ENCODE data around the gene AIP.
A peak's percentile ranks its signal among the peaks of the same experiment; 100 is the strongest.
"Not testable (repeated sequence)": the region's sequence is repeated elsewhere in the genome, so short reads cannot be mapped to it uniquely, and the experiment has no call there.

AIP gene

GRCh38 chr11:67469508-67469811 lies 13.4 kb upstream of the AIP start:
- DNase-seq, result no peak

- DNase-seq, result no peak
Observed at GRCh38 chr11:67470337-67471002, 12.4 kb upstream of the AIP start.

GRCh38 chr11:67472882-67473281 lies 9.9 kb upstream of the AIP start:
- DNase-seq, result no peak

DNA sequence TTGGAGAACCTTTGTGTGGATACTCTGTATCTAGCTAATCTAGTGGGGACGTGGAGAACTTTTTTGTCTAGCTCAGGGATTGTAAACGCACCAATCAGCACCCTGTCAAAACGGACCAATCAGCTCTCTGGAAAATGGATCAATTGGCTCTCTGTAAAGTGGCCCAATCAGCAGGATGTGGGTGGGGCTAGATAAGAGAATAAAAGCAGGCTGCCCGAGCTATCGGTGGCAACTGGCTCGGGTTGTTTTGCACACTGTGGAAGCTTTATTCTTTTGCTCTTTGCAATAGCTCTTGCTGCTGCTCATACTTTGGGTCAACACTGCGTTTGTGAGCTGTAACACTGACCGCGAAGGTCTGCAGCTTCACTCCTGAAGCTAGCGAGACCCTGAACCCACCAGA lies 6.1 kb upstream of the AIP start:
- DNase-seq, result peak; percentile 28

DNA sequence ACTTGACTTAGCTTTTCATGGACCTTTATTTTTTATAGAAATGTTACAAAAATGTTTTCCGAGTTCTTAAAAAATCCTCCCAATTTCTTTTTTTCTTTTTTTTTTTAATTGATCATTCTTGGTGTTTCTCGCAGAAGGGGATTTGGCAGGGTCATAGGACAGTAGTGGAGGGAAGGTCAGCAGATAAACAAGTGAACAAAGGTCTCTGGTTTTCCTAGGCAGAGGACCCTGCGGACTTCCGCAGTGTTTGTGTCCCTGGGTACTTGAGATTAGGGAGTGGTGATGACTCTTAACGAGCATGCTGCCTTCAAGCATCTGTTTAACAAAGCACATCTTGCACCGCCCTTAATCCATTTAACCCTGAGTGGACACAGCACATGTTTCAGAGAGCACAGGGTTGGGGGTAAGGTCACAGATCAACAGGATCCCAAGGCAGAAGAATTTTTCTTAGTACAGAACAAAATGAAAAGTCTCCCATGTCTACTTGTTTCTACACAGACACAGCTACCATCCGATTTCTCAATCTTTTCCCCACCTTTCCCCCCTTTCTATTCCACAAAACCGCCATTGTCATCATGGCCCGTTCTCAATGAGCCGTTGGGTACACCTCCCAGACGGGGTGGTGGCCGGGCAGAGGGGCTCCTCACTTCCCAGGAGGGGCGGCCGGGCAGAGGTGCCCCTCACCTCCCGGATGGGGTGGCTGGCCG lies 5.3 kb upstream of the AIP start:
- DNase-seq, result not testable (repeated sequence)

DNA sequence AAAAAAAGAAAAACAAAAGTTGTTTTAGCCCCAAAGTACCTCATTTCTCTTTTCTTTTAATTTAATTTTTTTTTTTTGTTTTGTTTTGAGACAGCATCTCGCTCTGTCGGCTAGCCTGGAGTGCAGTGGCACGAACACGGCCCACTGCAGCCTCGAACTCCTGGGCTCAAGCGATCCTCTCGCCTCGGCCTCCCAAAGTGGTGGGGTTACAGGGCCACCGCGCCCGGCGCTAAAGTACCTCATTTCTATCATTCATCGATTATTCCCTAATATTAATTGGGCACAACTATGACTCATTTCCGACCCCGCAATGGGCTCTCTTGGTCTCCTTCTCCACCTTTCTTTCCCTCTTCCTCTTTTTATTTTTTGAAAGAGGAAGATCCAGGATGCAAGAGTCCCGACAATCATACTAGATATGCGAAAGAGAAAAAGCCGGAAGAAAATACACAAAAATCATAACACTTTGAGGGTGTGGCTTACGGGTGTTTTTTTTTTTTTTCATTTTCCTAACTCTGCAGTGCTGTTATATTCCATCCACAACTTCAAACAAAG lies 475 bp upstream of the AIP start:
- no peak for DNase-seq

DNA sequence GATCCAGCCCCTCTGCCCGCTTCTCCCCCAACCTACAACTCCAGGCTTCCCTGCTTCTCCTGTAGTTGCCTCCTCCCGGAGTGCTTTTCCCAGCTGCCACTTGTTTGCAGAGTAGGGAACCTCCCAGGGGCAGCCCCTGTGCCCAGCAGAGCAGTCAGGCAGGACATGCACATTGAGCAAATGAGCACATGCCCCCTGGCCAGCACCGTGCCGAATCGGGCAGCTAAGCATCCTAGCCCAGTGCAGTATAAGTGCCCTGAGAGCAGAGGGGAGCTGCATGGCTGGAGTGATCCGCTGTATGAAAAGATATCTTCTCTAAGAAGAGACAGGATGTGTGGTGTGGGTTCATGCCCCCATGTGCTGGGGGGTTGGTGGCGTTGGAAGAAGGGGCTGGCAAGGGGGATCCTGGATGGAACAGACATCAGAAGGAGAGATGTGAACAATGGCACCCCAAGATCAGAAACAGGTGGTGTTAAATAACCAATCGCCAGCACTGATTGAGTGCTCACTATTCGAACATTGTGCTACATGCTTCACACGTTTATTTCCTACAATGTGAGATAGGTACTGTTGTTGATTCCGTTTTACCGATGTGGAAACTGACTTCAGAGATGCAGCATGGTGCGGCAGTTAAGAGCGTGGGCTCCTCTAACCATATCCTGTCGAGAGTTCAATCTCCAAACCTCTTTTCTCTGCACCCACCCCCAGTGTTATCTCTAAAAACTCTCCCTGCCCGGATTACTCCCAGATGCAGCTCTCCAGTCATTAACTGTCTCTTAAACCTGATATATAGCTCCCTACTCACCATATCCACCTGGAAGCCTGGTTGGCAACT lies 1.2 kb downstream of the AIP start:
- DNase-seq, result peak; percentile 25

DNA sequence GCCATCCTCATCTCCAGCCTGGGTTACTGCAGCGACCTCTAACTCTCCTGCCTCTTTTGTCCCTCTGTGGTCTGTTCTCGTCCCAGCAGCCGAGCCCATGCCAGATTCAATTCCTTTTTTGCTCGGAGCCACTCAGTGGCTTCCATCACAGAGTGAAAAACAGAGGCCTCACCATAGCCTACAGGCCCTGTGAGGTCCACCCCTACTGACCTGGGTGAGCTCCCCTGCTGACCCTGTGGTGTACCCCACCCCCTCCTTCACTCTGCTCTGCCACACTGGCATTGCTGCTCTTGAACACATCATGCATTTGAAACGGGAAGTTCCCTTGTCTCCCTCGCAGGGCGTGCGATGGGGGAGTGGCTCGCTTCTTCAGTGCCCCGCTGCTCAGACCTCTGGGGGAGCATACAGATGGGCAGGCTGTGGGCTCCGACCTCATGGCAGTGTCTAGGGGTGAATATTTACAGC lies 2.1 kb downstream of the AIP start:
- peak; percentile 41 for DNase-seq

DNA sequence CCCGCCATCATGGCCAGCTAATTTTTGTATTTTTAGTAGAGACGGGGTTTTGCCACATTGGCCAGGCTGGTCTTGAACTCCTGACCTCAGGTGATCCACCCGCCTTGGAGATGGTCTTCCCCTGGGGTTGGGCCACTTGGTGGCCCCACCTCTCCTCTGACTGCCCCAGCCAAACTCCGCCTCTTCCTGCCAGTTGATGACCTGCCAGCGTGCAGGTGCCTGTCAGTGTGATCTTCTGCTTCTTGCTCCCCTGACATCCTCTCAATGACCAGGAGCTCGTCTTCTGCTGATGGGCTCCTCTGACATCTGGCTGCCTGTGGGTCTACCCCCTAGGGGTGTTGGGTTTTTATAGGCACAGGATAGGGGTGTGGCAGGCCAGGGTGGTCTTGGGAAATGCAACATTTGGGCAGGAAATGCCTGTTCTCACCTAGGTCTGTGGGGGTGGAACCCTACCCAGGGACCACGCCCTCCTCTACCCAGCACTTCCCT lies 3.1 kb downstream of the AIP start:
- DNase-seq, result not testable (repeated sequence)

DNA sequence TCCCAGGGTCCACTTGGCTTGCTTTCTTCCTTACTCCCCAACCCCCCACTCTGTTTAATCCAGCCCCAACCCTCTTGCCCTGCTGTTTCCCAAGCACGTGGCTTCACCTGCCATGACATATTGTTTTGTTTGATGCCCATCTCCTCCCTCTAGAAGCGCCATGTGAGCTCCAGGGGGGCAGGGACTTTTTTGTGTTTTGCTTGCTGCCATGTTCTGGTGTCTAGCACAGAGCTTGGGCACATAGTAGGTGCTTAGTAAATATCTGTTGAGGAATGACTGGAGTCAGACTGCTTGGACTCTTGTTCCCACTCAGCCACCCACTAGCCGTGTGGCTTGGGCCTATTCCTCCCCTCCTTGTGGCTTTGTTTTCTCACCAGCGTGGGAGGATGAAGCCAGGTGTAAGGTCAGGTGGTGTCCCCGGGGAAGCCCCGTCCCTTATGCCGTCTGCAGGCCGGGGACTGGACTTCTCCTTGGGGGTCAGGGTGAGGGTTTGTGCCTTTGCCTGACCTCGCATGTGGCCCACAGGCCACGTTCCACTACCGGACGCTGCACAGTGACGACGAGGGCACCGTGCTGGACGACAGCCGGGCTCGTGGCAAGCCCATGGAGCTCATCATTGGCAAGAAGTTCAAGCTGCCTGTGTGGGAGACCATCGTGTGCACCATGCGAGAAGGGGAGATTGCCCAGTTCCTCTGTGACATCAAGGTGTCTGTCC lies 3.8 kb downstream of the AIP start:
- no peak for DNase-seq

GRCh38 chr11:67489203-67489884 lies 6.5 kb downstream of the AIP start:
- DNase-seq, result no peak

DNA sequence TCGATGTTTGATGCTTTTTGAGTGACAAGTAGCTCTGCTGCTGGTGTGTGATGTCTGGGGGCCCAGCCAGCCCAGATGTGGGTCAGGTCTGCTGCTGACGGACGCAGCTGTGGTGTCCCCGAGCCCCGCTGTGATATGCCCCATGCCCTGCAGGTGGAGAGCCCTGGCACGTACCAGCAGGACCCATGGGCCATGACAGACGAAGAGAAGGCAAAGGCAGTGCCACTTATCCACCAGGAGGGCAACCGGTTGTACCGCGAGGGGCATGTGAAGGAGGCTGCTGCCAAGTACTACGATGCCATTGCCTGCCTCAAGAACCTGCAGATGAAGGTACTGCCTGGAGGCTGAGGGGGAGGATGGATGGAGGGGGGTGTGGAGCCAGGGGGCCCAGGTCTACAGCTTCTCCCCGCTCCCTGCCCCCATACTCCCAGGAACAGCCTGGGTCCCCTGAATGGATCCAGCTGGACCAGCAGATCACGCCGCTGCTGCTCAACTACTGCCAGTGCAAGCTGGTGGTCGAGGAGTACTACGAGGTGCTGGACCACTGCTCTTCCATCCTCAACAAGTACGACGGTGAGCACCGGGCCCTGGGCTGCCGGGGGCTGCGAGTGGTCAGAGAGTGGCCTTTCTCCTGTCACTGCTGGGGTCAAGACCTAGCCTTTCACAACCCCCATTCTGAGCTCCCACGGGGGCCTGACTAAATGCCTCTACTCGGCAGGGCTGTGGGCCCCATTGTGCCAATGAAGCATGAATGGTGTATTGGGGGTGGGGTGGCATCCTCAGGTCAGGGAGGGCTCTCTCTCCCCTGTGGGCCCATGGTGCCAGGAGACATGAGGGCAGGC lies 7.3 kb downstream of the AIP start:
- no peak for DNase-seq

DNA sequence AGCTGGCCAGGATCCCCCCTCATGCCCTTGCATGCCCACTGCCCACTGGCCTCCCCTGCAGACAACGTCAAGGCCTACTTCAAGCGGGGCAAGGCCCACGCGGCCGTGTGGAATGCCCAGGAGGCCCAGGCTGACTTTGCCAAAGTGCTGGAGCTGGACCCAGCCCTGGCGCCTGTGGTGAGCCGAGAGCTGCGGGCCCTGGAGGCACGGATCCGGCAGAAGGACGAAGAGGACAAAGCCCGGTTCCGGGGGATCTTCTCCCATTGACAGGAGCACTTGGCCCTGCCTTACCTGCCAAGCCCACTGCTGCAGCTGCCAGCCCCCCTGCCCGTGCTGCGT lies 7.9 kb downstream of the AIP start:
- DNase-seq, result no peak

DNA sequence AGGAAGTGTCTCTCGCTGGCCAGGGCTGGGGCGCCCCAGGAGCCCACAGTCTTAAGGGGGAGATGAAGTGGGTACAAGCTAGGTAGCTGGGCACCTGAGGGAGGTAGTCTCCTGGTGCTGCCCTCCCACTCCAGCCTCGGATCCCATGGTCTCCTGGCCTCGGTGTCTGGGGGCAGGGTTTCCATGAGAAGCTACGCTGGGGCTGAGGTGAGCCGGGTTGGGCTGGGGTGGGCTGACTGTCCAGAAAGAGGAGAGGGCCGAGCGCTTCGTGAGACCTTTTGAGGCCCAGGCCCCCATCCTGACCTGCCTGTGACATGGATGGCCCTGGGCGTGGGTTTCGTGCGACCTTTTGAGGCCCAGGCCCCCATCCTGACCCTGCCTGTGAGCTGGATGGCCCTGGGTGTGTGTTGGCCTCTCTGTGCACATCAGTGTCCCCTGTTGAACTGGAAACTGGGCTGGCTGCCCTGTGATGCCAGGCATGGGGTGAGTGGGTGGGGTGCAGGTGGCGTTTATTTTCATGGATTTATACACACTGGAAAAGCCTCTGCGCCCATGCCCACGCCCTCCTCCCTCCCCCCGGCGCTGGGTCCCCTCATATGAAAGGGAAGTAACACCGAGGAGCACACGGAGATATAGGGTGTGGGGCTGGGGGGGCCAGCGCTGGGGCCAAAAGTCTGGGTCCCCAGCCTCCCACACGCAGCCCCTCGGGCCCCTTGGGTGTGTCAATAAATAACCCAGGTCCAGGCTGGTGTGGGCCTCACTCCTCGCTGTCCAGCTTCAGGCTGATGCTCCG lies 8.6 kb downstream of the AIP start:
- DNase-seq, result no peak

DNA sequence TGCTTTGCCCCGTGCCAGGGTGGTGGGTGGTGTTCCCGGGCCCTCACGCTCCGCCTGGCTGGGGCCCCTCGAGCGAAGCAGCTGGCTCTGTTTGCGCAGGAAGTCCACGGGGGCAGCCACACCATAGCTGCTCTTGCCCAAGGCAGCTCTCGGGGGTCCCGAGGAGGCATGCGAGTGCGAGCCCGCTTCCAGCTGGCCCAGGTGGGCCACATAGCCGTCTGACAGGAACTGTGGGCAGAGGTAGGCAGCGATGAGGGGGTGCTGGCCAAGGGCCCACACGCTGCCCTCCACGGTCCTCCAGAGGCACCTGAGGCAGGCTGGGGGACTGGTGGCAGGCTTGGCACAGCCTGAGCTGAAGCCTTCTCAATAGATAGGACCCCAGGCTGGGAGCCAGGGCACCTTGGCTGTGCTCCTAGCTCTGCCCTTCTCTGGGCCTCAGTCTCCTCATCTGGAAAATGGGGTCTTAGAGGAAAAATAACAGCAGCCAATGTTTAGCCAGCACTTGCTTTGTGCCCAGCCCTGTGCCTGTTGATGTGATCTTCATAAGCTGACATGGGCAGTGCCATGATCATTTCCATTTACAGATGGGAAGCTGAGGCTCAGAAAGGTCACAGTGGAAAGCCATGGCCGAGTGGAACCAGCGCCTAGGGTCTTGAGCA lies 9.4 kb downstream of the AIP start:
- DNase-seq, result no peak

DNA sequence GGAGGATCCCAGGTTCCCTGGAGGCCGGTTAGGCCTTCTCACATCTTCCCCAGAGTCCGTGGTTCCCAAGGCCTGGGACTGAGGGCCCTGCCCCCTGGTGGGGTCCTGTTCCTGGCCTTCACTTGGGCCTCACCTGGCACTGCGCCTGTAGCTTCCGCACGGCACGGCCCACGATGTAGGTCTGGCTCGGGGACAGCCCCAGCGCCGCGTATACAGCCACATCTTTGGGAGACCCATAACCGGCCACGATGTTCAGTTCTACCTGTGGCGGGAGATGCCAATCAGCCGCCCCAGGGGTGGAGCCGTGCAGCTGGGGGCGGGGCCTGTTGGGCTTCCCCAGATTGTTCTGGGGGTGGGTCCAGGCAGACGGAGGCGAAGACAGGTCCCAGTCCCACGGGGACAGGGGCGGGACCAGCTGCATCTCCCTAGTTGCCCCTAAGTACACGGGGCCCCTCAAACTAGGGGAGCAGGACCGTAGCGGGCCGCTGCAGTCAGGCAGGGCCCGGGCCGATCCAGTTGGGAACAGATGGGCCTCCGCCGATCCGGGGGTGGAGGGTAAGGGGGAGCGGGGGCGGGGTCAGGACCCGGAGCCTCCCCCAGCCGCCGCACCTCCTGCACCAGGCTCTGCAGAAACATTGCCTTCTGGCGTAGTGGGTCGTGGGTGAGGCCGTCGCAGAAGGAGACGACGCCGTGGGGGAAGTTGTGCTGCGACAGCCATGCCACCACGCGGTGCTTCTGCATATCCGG lies 10.1 kb downstream of the AIP start:
- DNase-seq, result no peak

- no peak for DNase-seq
Observed at GRCh38 chr11:67493548-67494370, 10.9 kb downstream of the AIP start.
